ENCODE data around the gene SH2B3.

Gene SH2B3

GRCh38 chr12:111436811-111437210 lies 31.1 kb downstream of the SH2B3 start:
- ChIA-PET CTCF (no interaction called here), POLR2A (no interaction called here)
- TF ChIP-seq ARNT (IDR thresholded peaks at IDR 0.05): no peak
- no peak for TF ChIP-seq ELF4 (IDR thresholded peaks at IDR 0.05)
- no peak for TF ChIP-seq HDGF (IDR thresholded peaks at IDR 0.05; ENCODE audit: borderline replicate concordance)
- no peak for DNase-seq (ENCODE audit: extremely low spot score)

DNA sequence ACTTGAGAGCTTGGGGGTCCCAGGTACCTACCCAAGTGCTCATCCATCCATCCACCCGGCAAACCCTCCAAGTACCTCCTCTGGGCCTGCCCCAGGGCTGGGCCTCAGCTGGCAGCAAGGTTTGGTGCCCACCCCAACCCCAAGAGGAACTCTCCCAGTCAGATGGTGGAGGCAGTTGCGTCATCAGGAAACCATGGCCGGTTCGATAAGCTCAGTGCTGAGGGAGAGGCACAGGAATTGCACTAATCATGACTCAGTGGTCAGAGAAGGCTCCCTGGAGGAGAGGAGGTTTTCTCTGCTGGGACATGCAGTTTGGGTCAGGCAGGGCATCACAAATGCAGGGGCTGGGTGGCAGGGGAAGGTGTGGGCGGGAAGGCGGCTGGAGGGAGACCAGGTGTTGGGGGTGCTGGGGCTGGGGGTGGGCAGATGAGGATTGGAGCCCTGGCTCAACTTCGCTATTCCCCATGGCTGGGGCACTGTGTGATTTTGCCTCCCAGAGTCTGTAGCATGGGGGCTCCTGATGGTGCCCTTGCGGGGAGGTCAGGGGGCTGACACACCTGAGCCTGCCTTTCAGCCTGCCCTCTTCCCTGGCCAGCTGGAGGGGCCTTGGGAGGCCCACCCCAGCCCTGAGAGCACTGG lies 32.2 kb downstream of the SH2B3 start:
- ChIA-PET POLR2A (no interaction called here), CTCF (interaction anchor here (1.3 to 1.4 kb wide), 2 partner anchors 14 to 41 kb away, joined by 3 to 4 read pairs; no protein-coding TSS in a partner anchor)
- DNase-seq (ENCODE audit: extremely low spot score): no peak
- TF ChIP-seq NFRKB (IDR thresholded peaks at IDR 0.05) (no peak), ZNF384 (IDR thresholded peaks at IDR 0.05) (no peak), ELF4 (IDR thresholded peaks at IDR 0.05) (no peak), FOXM1 (IDR thresholded peaks at IDR 0.05; ENCODE audit: borderline replicate concordance) (no peak), HDGF (IDR thresholded peaks at IDR 0.05; ENCODE audit: borderline replicate concordance) (no peak), SP1 (IDR thresholded peaks at IDR 0.05) (no peak), FOXA1 (IDR thresholded peaks at IDR 0.05) (no peak), FOXK2 (IDR thresholded peaks at IDR 0.05) (no peak), SUZ12 (IDR thresholded peaks at IDR 0.05) (no peak), BHLHE40 (IDR thresholded peaks at IDR 0.05; ENCODE audit: borderline replicate concordance) (no peak), L3MBTL2 (conservative IDR thresholded peaks at IDR 0.05) (no peak), TARDBP (IDR thresholded peaks at IDR 0.05) (no peak), LEF1 (IDR thresholded peaks at IDR 0.05; ENCODE audit: borderline replicate concordance) (no peak), CTBP1 (IDR thresholded peaks at IDR 0.05; ENCODE audit: borderline replicate concordance) (no peak), ARNT (IDR thresholded peaks at IDR 0.05) (no peak)
- TF ChIP-seq, protein P1, sequence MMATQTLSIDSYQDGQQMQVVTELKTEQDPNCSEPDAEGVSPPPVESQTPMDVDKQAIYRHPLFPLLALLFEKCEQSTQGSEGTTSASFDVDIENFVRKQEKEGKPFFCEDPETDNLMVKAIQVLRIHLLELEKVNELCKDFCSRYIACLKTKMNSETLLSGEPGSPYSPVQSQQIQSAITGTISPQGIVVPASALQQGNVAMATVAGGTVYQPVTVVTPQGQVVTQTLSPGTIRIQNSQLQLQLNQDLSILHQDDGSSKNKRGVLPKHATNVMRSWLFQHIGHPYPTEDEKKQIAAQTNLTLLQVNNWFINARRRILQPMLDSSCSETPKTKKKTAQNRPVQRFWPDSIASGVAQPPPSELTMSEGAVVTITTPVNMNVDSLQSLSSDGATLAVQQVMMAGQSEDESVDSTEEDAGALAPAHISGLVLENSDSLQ (IDR thresholded peaks at IDR 0.05): no peak

DNA sequence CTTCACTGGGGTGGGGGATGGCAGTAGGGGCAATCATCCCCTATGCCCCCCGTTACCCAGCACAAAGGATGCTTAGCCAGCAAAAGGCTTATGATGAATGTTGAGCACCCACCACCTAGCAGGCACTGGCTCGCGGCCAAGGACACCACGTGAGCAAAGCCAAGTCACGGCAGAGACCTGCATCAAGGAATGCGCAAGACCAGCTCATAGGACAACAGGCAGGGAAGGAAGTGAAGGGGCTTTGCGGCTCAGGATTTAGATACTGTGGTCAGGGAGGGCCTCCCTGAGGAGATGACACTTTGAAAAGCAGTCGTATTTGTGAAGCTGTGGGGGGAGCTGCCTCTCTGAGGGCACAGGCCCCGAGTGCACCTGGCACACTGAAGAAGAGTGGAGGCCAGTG lies 32.8 kb downstream of the SH2B3 start:
- TF ChIP-seq, protein P1 (IDR thresholded peaks at IDR 0.05): no peak
- TF ChIP-seq SP1 (IDR thresholded peaks at IDR 0.05) (no peak), ZNF384 (IDR thresholded peaks at IDR 0.05) (no peak), L3MBTL2 (conservative IDR thresholded peaks at IDR 0.05) (no peak), FOXA1 (IDR thresholded peaks at IDR 0.05) (no peak), FOXK2 (IDR thresholded peaks at IDR 0.05) (no peak), NFRKB (IDR thresholded peaks at IDR 0.05) (no peak), ELF4 (IDR thresholded peaks at IDR 0.05) (no peak)
- ChIA-PET CTCF (interaction anchor here (1.3 to 1.4 kb wide), 2 partner anchors 13 to 41 kb away, joined by 3 to 4 read pairs; no protein-coding TSS in a partner anchor), POLR2A (no interaction called here)
- no peak for DNase-seq (ENCODE audit: extremely low spot score)

DNA sequence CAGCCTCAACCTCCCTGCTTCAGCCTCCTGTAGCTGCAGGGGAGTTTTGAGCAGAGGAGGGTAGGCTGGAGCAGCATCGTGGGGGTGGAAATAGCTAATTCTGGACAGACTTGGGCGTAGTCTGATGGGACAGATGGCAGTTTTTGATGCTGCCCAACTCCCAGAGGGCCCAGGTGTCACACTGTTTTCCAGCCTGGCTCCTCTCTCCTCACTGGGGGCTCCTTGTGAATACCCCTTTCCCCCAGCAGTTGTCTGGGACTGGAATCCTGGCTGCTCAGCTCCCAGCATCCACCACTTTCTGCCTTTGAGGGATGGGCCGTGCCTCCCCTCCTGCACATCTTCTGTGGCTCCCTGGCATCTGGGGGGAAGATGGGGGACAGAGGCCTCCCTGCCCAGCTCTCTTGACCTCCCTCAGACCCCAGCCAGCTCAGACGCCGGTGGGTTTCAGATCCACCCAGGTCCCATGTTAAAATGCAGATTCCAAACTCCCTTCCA lies 34.0 kb downstream of the SH2B3 start:
- CTCF ChIA-PET: interaction anchor here (0.6 kb wide), 1 partner anchor 26 kb away, joined by 4 read pairs; no protein-coding TSS in a partner anchor

GRCh38 chr12:111440152-111440551 lies 34.4 kb downstream of the SH2B3 start:
- ChIA-PET CTCF (interaction anchor here (0.6 kb wide), 1 partner anchor 26 kb away, joined by 4 read pairs; no protein-coding TSS in a partner anchor), POLR2A (no interaction called here)
- TF ChIP-seq SP1 (IDR thresholded peaks at IDR 0.05): no peak
- no peak for DNase-seq (ENCODE audit: extremely low spot score)

More for the DNA sequence above, 34.0 kb downstream of the SH2B3 start:
- TF ChIP-seq TARDBP (IDR thresholded peaks at IDR 0.05): no peak
- no peak for TF ChIP-seq L3MBTL2 (conservative IDR thresholded peaks at IDR 0.05)
- TF ChIP-seq CTBP1 (IDR thresholded peaks at IDR 0.05; ENCODE audit: borderline replicate concordance): no peak
- TF ChIP-seq ELF4 (IDR thresholded peaks at IDR 0.05): no peak
- no peak for TF ChIP-seq ARNT (IDR thresholded peaks at IDR 0.05)
- no peak for TF ChIP-seq SUZ12 (IDR thresholded peaks at IDR 0.05)
- no peak for TF ChIP-seq SP1 (IDR thresholded peaks at IDR 0.05)
- POLR2A ChIA-PET: no interaction called here
- no peak for DNase-seq (ENCODE audit: extremely low spot score)

DNA sequence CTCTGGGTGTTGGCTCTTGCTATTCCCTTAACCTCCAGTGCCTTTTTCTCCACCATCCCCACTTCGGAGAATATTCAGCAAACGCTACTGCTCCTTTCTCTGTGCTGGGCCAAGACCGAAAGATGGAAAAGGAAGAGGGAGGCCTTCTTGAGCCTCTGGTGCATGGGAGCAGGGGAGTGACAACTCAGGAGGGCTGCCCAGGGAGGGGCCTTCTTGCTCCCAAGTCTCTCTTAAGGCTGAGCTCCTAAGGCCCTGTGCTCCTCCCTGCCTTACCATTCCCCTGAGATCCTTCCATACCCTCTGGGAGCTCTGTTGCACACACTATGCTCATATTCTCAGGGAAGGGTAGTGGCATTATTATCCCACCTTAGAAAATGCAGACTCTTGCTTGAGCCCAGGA lies 34.9 kb downstream of the SH2B3 start:
- ChIA-PET POLR2A (no interaction called here), CTCF (no interaction called here)
- TF ChIP-seq ZNF384 (IDR thresholded peaks at IDR 0.05) (no peak), FOXM1 (IDR thresholded peaks at IDR 0.05; ENCODE audit: borderline replicate concordance) (no peak), FOXA1 (IDR thresholded peaks at IDR 0.05) (no peak), SP1 (IDR thresholded peaks at IDR 0.05) (no peak), ELF4 (IDR thresholded peaks at IDR 0.05) (no peak), BHLHE40 (IDR thresholded peaks at IDR 0.05; ENCODE audit: borderline replicate concordance) (no peak), TARDBP (IDR thresholded peaks at IDR 0.05) (no peak), LEF1 (IDR thresholded peaks at IDR 0.05; ENCODE audit: borderline replicate concordance) (no peak)
- DNase-seq (ENCODE audit: extremely low spot score): no peak

DNA sequence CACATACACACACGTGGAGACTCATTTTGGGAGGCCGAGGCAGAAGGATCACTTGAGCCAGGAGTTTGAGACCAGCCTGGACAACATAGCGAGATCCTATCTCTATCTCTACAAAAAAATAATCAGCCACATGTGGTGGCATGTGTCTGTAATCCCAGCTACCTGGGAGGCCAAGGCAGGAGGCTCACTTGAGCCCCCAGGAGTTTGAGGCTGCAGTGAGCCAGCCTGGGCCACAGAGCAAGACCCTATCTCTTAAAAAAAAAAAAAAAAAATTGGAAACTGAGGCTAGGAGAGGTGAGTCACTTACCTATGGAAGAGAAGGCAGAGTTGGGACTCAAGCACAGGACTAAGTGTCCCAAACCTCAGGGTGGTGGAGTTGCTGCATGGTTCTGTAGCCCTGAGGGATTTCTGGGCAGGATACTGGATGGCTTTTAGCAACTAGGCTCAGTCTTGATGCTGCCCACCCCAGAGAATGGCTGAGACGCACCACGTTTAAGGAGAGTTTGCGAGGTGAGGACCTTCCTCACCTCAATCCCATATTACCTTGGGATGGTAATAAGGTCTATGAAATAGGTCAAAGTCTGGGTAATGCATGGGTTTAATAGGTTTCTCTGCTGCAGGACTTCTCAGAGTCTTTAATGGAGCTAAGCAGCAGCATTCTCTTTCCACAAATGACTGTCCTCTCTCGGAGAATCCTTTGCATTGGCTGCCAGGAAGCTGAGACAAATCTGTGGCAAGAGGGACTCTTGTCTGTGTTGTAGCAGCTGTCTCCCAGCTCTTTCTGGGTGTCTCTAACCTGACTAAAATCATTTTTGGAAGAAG lies 35.6 kb downstream of the SH2B3 start:
- DNase-seq (ENCODE audit: extremely low spot score): no peak
- TF ChIP-seq CTBP1 (IDR thresholded peaks at IDR 0.05; ENCODE audit: borderline replicate concordance): no peak
- no peak for TF ChIP-seq ZNF384 (IDR thresholded peaks at IDR 0.05)
- no peak for TF ChIP-seq HDGF (IDR thresholded peaks at IDR 0.05; ENCODE audit: borderline replicate concordance)
- TF ChIP-seq L3MBTL2 (conservative IDR thresholded peaks at IDR 0.05): no peak
- TF ChIP-seq BHLHE40 (IDR thresholded peaks at IDR 0.05; ENCODE audit: borderline replicate concordance): no peak
- TF ChIP-seq FOXM1 (IDR thresholded peaks at IDR 0.05; ENCODE audit: borderline replicate concordance): no peak
- TF ChIP-seq LEF1 (IDR thresholded peaks at IDR 0.05; ENCODE audit: borderline replicate concordance): no peak
- no peak for TF ChIP-seq TARDBP (IDR thresholded peaks at IDR 0.05)
- no peak for TF ChIP-seq SP1 (IDR thresholded peaks at IDR 0.05)
- TF ChIP-seq NFRKB (IDR thresholded peaks at IDR 0.05): no peak
- TF ChIP-seq SUZ12 (IDR thresholded peaks at IDR 0.05): no peak
- no peak for TF ChIP-seq ARNT (IDR thresholded peaks at IDR 0.05)
- no peak for TF ChIP-seq FOXA1 (IDR thresholded peaks at IDR 0.05)
- TF ChIP-seq ELF4 (IDR thresholded peaks at IDR 0.05): no peak
- TF ChIP-seq, protein P1 (IDR thresholded peaks at IDR 0.05): no peak
- no peak for TF ChIP-seq FOXK2 (IDR thresholded peaks at IDR 0.05)
- POLR2A ChIA-PET: no interaction called here
- CTCF ChIA-PET: no interaction called here

Data from HEK293T (cell line).